ENCODE results near the gene KCTD15. TPM values are rescaled to one million over a fixed set of nuclear protein-coding genes. Genes with fewer than 3 reads are reported as not detected.
A peak's percentile ranks its signal among the peaks of the same experiment; 100 is the strongest.

The KCTD15 gene
- polyA plus RNA-seq, 1 donor (not counting 4 experiments of a cell fraction or from before 2014, with no cell fraction given) = 16.2 TPM

DNA sequence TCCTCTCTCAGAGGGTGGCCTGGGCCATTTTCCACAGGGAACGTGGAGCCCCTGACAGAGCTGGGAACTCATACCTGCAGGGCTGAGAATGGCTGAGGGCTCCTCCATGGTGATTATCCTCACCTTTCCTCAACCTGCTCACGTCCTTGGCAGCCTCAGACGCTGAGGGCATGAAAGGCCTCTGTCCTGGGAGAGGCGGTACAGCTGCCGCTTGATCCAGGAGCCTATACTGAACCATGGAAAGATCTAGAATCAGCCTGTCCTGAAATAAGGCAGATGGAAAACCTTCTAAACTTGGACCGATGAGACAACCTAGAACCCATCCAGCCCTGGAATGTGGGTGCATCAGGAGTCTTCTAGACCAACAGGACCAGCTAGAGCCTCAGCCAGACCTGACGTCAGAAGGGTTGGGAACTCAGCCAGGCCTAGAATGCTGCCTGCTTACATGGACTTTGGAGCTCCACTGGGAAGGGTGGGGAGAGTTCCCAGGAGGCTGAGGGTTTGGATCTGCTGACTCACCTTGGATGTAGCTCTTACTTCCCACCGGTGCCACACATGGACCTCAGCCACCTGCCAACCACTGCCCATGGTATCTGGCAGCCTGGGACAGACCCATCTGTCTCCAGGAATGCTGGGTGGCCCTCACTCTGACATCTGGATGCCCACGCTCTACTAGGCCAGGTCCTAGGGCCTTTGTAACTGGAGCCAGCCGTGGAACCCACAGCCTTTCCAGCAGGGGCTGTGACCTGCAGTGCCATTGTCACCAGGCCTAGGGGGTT is 7.5 kb downstream of the KCTD15 start:
- peak overlapping the region; percentile 27 for H3K4me2 ChIP-seq (ENCODE audit: control insufficient read depth, extremely low read depth, insufficient read depth, low read depth, low read length)
- dilution Hi-C loops (cut with MboI; ENCODE audit: extremely low pct_ligation_motif_present, low sequenced_read_pairs) = no loop called here
- H3K9ac ChIP-seq (ENCODE audit: control insufficient read depth, extremely low read depth, insufficient read depth, low read length) = no peak overlapping the region
- peak; percentile 92 for FAIRE-seq
- peak; percentile 85 for DNase-seq (ENCODE audit: low read depth, low spot score)
- no peak overlapping the region for H2AFZ ChIP-seq (ENCODE audit: control insufficient read depth, low read length)
- no peak overlapping the region for H3K4me3 ChIP-seq (ENCODE audit: control insufficient read depth in 2 of 3, extremely low read depth in 1 of 3, insufficient read depth in 2 of 3, low read depth in 1 of 3, low read length in 3 of 3)
- H3K27me3 ChIP-seq (ENCODE audit: control insufficient read depth, extremely low read depth, insufficient read depth, low read length) = no peaks in the 10 kb centered on the region
- H3K9me3 ChIP-seq (ENCODE audit: control insufficient read depth, low read depth, low read length) = no peaks in the 10 kb centered on the region
- peaks cover 7% of the 10 kb centered on the region for H3K79me2 ChIP-seq (ENCODE audit: control insufficient read depth, insufficient read depth, low read length)
- H3K9me1 ChIP-seq (ENCODE audit: control insufficient read depth, extremely low read depth, insufficient read depth, low read length) = peaks cover 3% of the 10 kb centered on the region
- H3K27ac ChIP-seq (ENCODE audit: control insufficient read depth, insufficient read depth, low read length) = no peak overlapping the region
- peaks cover 7 to 51% of the 10 kb centered on the region in 2 experiments for H3K36me3 ChIP-seq (ENCODE audit: control insufficient read depth in 2 of 2, extremely low read depth in 1 of 2, insufficient read depth in 2 of 2, low read length in 2 of 2)
- no peak for TF ChIP-seq CTCF (optimal IDR thresholded peaks at IDR 0.05 in 1 of 3, IDR thresholded peaks at IDR 0.05 in 1 of 3, conservative IDR thresholded peaks at IDR 0.05 in 1 of 3; ENCODE audit: extremely low read depth in 1 of 3, insufficient read depth in 2 of 3, low read length in 3 of 3)
- TF ChIP-seq EZH2 (IDR thresholded peaks at IDR 0.05; ENCODE audit: low read length) = no peak
- peaks cover 24% of the 10 kb centered on the region for H3K4me1 ChIP-seq (ENCODE audit: control insufficient read depth, extremely low read depth, insufficient read depth, low read length)
- H4K20me1 ChIP-seq (ENCODE audit: control insufficient read depth, extremely low read depth, insufficient read depth, low read length) = peaks cover 10% of the 10 kb centered on the region

GRCh38 chr19:33805313-33805712 is 8.6 kb downstream of the KCTD15 start:
- H3K4me1 ChIP-seq (ENCODE audit: control insufficient read depth, extremely low read depth, insufficient read depth, low read length) = peaks cover 24% of the 10 kb centered on the region
- H3K9ac ChIP-seq (ENCODE audit: control insufficient read depth, extremely low read depth, insufficient read depth, low read length) = no peak overlapping the region
- TF ChIP-seq CTCF (optimal IDR thresholded peaks at IDR 0.05 in 1 of 3, IDR thresholded peaks at IDR 0.05 in 1 of 3, conservative IDR thresholded peaks at IDR 0.05 in 1 of 3; ENCODE audit: extremely low read depth in 1 of 3, insufficient read depth in 2 of 3, low read length in 3 of 3) (no peak), EZH2 (IDR thresholded peaks at IDR 0.05; ENCODE audit: low read length) (no peak)
- H3K36me3 ChIP-seq (ENCODE audit: control insufficient read depth in 2 of 2, extremely low read depth in 1 of 2, insufficient read depth in 2 of 2, low read length in 2 of 2) = peaks cover 7 to 47% of the 10 kb centered on the region in 2 experiments
- H3K9me1 ChIP-seq (ENCODE audit: control insufficient read depth, extremely low read depth, insufficient read depth, low read length) = peaks cover 3% of the 10 kb centered on the region
- DNase-seq (ENCODE audit: low read depth, low spot score) = no peak
- dilution Hi-C loops (cut with MboI; ENCODE audit: extremely low pct_ligation_motif_present, low sequenced_read_pairs) = no loop called here
- H3K79me2 ChIP-seq (ENCODE audit: control insufficient read depth, insufficient read depth, low read length) = peaks cover 7% of the 10 kb centered on the region
- H3K27ac ChIP-seq (ENCODE audit: control insufficient read depth, insufficient read depth, low read length) = no peak overlapping the region
- H2AFZ ChIP-seq (ENCODE audit: control insufficient read depth, low read length) = no peak overlapping the region
- no peak overlapping the region for H3K4me3 ChIP-seq (ENCODE audit: control insufficient read depth in 2 of 3, extremely low read depth in 1 of 3, insufficient read depth in 2 of 3, low read depth in 1 of 3, low read length in 3 of 3)
- H4K20me1 ChIP-seq (ENCODE audit: control insufficient read depth, extremely low read depth, insufficient read depth, low read length) = peaks cover 10% of the 10 kb centered on the region
- no peaks in the 10 kb centered on the region for H3K9me3 ChIP-seq (ENCODE audit: control insufficient read depth, low read depth, low read length)
- no peaks in the 10 kb centered on the region for H3K27me3 ChIP-seq (ENCODE audit: control insufficient read depth, extremely low read depth, insufficient read depth, low read length)
- H3K4me2 ChIP-seq (ENCODE audit: control insufficient read depth, extremely low read depth, insufficient read depth, low read depth, low read length) = no peak overlapping the region
- no peak for FAIRE-seq
